Umbilical cord (tissue), 2 donors: Measurements from ENCODE around the gene ANAPC10. TPM values are rescaled to one million over a fixed set of nuclear protein-coding genes. Genes with fewer than 3 reads are reported as not detected.

Experiments
- DNase-seq: peaks from one replicate; pipeline ENCODE4 v3.0.0-alpha.2; 2015; ENCODE audit warnings: low spot score
- total RNA-seq: library from RNA; depleted of rRNA; stranded (reverse); fragments of >200 nt; gene quantifications from one replicate; pipeline ENCODE4 v1.2.3, GENCODE V29; 2014; ENCODE audit warnings: low replicate concordance; ENCODE audit not compliant: insufficient read depth

The ANAPC10 gene
- total RNA-seq, 1 donor from 2014 or later: 43.3 TPM

GRCh38 chr4:145071560-145071959 is 26.4 kb downstream of the ANAPC10 start:
- DNase-seq: no peak

GRCh38 chr4:145069361-145069760 is 28.6 kb downstream of the ANAPC10 start:
- no peak for DNase-seq

DNA sequence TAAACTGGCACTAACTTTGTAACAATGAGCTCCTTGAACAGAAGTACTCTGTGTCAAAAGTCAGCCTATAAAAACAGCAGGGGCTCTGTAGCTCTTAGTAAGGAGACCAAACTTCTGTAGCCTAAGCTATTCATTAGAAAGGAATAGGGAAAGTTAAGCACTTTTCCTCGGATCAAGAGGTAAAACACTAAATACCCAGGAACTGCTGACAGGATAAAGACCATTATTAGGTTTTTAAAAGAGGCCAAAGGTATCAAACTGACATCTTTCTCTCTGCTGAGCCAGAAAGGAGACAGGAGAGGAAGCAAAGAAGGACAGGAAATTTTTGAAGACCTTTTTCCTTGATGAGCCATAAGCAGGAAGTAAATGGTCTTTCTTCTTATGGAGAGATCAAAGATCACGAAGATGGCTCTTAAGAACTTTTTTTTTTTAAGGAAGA is 31.9 kb downstream of the ANAPC10 start:
- DNase-seq: no peak

GRCh38 chr4:145061318-145061920 is 36.6 kb downstream of the ANAPC10 start:
- peak; percentile 68 for DNase-seq

DNA sequence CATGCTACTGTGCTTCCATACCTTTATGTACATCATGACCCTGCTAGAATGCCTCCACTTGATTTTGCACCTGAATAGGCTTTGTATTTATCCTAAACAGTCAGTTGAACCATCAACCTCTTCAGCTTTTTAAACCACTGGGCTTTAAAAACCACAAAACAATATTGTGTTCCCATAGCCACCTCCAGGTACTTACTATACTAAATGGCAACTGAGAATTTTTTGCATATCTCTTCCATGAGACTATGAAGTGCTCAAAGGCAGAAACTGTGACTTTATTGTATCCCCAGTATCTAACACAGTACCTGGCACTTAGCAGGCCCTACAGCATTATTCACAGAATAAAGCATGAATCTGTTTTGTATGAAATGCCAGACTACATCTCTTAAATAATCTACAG is 39.7 kb downstream of the ANAPC10 start:
- no peak for DNase-seq

- DNase-seq: no peak
Observed at GRCh38 chr4:145056325-145057130, 41.5 kb downstream of the ANAPC10 start.

DNA sequence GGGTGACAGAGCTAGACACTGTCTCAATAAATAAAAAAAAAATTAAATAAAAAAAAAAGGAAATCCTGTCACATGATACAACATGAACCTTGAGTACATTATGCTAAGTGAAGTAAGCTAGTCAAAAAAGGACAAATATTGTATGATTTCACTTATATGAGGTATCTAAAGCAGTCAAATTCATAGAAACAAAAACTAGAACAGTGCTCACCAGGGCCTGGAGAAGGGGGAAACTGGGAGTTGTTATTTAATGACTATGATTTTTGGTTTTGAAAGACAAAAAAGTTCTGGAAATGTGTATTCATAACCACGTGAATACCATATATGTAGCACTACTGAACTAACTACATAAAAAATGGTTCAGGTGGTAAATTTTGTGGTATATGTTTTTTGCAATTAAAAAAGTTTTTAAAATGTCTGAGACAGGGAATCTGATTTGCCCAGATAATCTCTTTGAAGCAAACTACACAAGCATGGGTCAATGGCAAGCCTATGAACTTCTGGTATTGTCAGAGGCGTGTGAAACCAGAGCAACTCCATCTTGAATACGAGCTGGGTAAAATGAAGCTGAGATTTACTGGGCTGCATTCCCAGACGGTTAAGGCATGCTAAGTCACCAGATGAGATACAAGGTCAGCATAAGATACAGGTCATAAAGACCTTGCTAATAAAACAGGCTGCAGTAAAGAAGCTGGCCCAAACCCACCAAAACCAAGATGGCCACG is 42.3 kb downstream of the ANAPC10 start:
- peak; percentile 10 for DNase-seq

DNA sequence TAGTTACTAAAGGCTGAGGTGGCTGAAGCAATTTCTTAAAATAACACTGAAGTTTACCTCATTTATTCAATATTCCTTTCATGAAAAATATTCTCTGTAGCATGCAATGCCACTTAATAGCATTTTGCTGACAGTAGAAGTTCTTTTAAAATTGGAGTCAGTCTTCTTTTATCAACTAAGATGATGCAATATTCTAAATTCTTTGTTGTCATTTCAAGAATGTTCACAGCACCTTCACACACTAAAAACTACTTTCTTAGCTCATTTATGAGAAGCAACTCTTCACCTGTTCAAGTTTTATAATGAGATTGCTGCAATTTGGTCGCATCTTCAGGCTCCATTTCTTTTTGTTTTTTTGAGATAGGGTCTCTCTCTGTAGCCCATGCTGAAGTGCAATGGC is 48.8 kb downstream of the ANAPC10 start:
- DNase-seq: no peak

GRCh38 chr4:145048817-145049216 is 49.2 kb downstream of the ANAPC10 start:
- DNase-seq: no peak

DNA sequence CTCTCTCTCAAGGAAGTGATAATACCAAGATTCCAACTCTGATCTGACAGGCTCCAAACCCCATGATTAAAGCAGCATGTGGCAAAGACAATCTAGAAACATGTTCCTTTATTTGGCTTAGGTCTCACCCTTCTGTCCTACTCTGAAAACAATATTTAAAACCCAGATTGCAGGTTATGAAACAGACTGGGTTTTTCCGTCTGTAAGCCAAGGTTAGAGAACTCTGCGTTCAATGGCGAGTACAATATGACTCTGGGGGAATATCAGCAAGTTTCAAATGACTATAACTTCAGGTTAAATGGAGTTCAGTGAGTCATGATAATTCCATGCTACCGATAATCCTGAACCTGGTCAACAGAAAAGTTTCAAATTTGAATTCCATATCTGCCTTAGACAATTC is 50.8 kb downstream of the ANAPC10 start:
- DNase-seq: no peak

DNA sequence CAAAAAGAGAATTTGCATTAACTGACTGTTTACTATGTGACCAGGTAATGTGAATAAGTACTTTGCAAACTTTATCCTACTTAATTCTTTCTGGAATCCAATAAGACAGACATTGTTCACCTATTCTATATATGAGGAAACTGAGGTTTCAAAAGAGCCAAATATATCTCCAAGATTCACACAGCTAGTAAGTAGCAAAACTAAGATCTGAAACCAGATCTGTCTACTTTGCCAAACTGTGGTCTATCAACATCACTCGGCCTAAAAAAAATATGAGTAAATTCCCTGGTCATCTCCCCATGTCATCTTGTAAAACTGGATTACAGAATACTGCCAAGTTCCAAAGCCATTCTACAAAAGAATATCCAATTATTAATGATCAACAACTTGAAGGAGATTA is 52.8 kb downstream of the ANAPC10 start:
- no peak for DNase-seq

- DNase-seq: no peak
Observed at GRCh38 chr4:145044341-145044740, 53.7 kb downstream of the ANAPC10 start.

GRCh38 chr4:145043306-145043705 is 54.7 kb downstream of the ANAPC10 start:
- DNase-seq: no peak

GRCh38 chr4:145042601-145043285 is 55.3 kb downstream of the ANAPC10 start:
- DNase-seq: no peak

GRCh38 chr4:145041378-145041777 is 56.6 kb downstream of the ANAPC10 start:
- no peak for DNase-seq

GRCh38 chr4:145035494-145036136 is 62.4 kb downstream of the ANAPC10 start:
- DNase-seq: no peak

- no peak for DNase-seq
Observed at GRCh38 chr4:145034727-145035211, 63.2 kb downstream of the ANAPC10 start.

- no peak for DNase-seq
Observed at GRCh38 chr4:145019346-145019745, 78.7 kb downstream of the ANAPC10 start.

DNA sequence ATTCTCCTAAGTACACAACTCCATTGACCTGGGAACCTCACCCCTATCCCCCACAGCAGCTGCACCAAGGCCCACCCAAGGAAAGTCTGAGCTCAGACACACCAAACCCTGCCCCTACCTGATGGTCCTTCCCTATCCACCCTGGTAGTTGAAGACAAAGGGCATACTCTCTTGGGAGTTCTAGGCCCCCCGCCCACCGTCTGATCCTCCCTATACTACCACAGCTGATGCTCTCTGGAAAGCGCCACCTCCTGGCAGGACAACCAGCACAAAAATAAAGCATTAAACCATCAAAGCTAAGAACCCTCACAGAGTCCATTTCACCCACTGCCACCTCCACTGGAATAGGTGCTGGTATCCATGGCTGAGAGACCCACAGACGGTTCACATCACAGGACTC is 83.6 kb downstream of the ANAPC10 start:
- no peak for DNase-seq

GRCh38 chr4:145012841-145013240 is 85.2 kb downstream of the ANAPC10 start:
- no peak for DNase-seq

DNA sequence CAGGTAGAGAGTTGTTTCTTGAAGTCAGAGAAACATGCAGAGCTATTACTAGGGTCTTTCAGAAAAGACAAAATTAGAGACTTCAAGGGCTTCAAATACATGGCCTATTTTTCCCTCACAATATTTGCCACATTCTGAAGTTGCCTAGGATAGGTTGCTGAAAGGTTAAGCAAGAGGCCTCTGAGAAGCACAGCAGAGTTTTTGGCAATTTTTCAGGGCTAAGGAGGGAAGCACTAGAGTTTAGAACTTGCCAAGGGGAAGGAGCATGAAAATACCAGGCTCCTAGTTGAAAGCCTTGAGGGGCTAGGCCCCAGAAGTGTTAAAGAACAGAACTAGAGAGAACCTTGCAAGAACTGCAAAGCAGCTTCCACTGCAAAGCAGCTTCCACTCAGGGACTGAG is 86.4 kb downstream of the ANAPC10 start:
- peak; percentile 1 for DNase-seq
